ENCODE results near the gene MFSD2A.
A peak's percentile ranks its signal among the peaks of the same experiment; 100 is the strongest.
"Not testable (repeated sequence)": the region's sequence is repeated elsewhere in the genome, so short reads cannot be mapped to it uniquely, and the experiment has no call there.

Gene MFSD2A

GRCh38 chr1:39940980-39941871, 13.7 kb upstream of the MFSD2A start:
- DNase-seq (ENCODE audit: low read depth, low spot score) = no peak

DNA sequence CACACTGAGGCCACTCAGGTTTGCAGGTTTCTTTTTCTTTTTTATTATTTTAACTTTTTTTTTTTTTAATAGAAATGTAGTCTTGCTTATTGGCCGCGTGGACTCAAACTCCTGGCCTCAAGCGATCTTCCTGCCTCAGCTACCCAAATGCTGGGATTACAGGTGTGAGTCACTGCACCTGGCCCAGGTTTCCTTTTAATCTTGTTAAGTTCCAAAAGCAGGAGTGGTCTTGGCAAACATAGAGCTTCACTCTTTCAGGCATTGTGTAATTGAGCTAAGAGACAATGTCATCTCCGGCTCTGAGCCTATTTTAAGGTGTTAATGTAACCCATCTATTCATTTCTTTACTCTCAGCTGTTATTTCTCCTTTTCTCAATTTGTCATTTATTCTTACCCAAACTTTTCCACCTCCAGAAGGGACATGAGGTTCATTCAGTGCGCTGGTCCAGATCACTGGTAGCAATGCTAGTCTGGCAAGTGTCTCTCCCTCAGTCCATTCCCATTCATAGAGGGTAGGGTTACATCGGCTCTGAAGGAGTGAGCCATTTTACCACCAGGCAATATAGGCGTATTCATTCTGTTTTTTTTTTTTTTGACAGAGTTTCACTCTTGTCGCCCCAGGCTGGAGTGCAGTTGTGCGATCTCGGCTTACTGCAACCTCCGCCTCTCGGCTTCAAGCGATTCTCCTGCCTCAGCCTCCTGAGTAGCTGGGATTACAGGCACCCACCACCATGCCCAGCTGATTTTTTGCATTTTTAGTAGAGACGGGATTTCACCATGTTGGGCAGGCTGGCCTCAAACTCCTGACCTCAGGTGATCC, 11.3 kb upstream of the MFSD2A start:
- no peak for DNase-seq (ENCODE audit: low read depth, low spot score)

DNA sequence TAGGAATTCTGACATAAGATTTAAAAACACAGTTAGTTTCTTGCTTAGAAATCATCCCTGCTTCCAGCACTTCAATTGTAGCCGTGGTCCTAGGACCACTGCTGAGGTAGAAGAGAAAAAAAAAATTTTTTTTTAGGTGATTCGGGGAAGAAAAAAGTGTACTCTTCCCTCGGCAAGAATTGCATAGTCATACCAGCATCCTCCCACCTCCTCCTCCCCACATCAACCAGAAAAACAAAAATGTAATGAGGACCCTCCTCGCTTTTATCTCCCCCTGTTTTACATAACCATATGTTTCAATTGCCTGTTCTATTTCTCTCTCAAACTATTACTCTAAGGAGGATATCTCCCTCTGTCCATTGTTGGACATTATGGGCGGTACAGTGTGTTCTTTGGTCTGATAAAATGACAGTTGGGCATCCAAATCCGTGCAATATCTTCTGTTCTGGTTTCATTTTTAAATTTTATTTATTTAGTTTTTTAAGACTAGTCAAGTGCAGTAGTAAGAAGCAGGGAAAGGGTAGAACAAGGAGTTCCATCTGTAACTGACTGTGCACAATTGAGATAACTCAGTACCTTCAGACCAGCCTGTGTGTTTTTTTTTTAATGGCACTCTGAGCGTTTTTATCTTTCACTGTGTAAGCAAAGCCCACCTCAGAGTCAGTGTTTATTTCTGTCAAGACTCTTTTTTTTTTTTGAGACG, 10.4 kb upstream of the MFSD2A start:
- DNase-seq (ENCODE audit: low read depth, low spot score) = no peak

DNA sequence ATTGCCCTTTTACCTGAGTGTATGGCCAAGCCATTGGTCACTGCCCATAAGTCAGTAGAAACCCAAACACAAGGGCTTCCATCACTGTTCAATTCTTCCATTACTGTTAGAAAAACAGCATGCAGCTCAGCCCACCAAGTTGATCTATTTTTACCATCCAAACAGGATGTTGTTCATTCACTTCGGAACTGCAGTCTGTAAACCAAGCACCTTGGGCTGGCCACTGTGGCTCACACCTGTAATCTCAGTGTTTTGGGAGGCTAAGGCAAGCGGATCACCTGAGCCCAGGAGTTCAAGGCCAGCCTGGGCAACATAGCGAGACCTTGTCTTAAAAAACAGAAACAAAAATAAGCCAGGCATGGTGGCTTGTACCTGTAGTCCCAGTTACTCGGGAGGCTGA, 8.7 kb upstream of the MFSD2A start:
- DNase-seq (ENCODE audit: low read depth, low spot score) = no peak

GRCh38 chr1:39947260-39947659, 7.7 kb upstream of the MFSD2A start:
- DNase-seq (ENCODE audit: low read depth, low spot score) = no peak

DNA sequence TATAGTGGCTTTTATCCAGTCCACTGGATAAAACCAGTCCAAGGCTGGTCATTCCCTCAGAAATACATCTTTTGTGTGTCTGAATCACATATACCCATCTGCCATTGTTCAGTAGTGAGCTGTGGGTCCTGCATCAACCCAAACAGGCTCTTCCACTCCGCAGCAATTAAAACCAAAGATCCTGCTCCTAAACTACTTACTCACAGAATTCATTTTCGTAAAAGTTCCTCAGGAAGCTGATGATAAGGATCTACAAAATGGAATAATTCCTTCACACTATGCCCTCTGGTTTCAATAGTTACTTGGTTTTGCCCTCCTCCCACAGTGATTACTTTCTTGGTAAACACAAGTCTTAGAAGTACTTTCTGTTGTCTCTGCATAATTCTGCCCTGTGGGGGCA, 5.1 kb upstream of the MFSD2A start:
- no peak for DNase-seq (ENCODE audit: low read depth, low spot score)

- no peak for DNase-seq (ENCODE audit: low read depth, low spot score)
These were observed 3.0 kb upstream of the MFSD2A start for GRCh38 chr1:39951926-39952325.

- DNase-seq (ENCODE audit: low read depth, low spot score) = no peak
These were observed 2.4 kb upstream of the MFSD2A start for GRCh38 chr1:39952359-39953110.

DNA sequence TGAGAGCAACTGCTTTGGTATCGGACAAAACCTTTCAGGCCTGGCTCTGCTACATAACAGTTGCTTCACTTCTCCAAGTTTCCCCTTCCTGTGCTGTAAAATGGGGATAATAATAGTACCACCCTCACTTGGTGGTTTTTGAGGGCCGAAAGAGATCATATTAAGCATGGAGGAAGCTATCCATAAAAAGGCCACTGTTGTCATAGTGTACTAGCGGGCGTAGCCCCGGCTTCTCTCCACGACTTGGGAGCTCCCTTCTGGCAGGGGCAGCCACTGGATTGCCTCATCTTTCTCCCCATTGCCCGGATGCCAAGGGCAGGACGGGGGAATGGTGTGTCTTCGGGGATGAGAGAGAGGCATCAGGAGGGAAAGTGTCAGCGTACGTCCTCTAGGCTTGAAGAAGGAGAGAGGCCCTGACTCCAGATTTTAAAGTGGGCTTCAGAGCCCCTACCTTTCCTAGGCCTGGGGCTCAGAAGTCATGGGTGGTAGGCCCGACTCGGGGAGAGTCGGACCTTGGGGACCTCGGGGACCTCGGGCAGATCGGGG, 548 bp upstream of the MFSD2A start:
- DNase-seq (ENCODE audit: low read depth, low spot score) = no peak

- DNase-seq (ENCODE audit: low read depth, low spot score) = peak; percentile 75
These were observed 898 bp downstream of the MFSD2A start for GRCh38 chr1:39955547-39956539.

DNA sequence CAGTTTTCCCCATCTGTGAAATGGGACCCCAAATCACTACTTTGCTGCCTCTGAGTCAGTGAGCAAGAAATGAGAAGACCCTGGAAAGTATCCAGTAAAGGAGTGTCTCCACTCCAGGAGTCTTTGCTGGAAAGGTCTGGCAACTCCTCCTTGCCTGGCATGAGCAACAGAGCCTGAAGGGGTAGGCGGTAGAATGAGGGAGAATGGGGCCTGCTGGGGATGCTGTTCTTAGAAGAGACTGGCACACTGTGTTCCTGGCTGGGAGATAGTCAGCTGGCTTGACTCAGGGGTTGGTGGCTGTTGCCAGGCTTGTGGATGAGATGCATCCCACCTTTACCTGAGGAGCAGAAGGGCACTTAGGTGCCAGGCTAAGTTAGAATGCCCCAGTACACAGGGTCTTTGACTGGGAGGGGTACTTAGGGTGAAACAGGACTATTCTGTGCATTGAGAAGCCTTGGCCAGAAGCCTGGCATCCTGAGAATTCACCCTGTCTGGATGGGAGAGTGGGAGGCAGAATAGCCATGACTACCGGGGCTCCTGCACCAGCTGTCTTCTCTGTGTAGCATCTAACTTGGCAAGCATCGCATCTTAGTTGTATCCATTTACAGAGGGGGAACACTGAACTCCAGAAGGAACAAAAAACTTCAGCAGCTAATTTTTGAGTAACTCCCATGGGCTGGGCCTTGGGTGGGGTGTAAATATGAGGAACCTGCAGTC, 2.5 kb downstream of the MFSD2A start:
- DNase-seq (ENCODE audit: low read depth, low spot score) = no peak

GRCh38 chr1:39958403-39959200, 3.7 kb downstream of the MFSD2A start:
- no peak for DNase-seq (ENCODE audit: low read depth, low spot score)

DNA sequence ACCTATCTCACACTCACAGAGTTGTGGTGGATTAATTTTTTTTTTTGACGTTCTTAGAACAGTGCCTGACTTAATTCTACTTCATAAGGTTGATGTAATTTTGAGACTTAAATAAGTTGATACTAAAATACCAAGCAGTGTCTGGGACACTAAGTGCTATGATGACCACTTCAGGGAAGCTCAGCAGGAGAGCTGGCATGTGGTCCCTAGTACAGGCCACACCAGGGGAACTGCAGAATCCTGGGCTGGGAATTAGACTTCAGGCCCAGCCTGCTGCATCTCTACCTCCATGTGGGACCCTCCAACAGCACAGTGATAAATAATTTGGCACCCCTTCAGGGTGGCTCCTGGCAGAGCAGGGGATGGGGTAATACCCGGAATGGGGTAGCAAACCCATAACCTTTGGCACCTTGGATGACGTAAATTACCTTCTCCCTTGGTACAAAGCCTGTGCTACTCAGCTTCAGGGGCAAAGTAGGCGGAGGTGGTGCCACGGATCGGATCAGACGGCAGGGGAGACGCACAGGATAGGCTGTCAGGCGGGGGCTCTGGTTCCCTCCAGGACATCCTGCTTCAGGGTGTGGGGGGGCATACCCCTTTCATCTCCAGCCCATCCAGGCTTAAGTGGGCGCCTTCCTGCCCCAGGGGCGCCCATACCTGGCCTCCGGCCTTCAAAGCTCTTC, 4.8 kb downstream of the MFSD2A start:
- DNase-seq (ENCODE audit: low read depth, low spot score) = no peak

GRCh38 chr1:39960431-39960958, 5.5 kb downstream of the MFSD2A start:
- DNase-seq (ENCODE audit: low read depth, low spot score) = no peak

DNA sequence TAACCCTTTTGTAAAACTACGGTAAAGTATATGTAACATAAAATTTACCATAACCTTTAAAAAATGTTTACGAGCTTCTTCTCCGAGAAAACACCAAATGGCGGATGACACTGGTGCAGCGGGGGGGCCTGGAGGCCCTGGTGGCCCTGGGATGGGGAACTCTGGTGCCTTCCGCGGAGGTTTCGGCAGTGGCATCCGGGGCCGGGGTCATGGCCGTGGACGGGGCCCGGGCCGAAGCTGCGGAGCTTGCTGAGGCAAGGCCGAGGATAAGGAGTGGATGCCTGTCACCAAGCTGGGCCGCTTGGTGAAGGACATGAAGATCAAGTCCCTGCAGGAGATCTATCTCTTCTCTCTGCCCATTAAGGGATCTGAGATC, 7.5 kb downstream of the MFSD2A start:
- no peak for DNase-seq (ENCODE audit: low read depth, low spot score)

GRCh38 chr1:39962964-39963363, 8.0 kb downstream of the MFSD2A start:
- DNase-seq (ENCODE audit: low read depth, low spot score) = not testable (repeated sequence)

GRCh38 chr1:39964552-39964951, 9.6 kb downstream of the MFSD2A start:
- DNase-seq (ENCODE audit: low read depth, low spot score) = no peak

- no peak for DNase-seq (ENCODE audit: low read depth, low spot score)
These were observed 10.1 kb downstream of the MFSD2A start for GRCh38 chr1:39965044-39965443.
